Suprapubic skin (tissue), 3 donors: ENCODE results near the gene PRAMEF11.

Experiments used
- CTCF ChIP-seq, 2 donors: fragments of 200-600 bp in 1 of 2; fragments of 450-650 bp in 1 of 2; sonication (generic) in 1 of 2; IDR thresholded peaks; one replicate each; pipeline ENCODE4 v1.5.1; 2016 to 2019; ENCODE audit warnings: antibody characterized with exemption in 2 of 2, mild to moderate bottlenecking in 1 of 2, moderate library complexity in 1 of 2
- EP300 ChIP-seq: sonication (generic); formaldehyde crosslinking; IDR thresholded peaks from one replicate; pipeline ENCODE4 v1.6.1; 2017; ENCODE audit warnings: antibody characterized with exemption
- POLR2A ChIP-seq, 2 donors: fragments of 450-650 bp; IDR thresholded peaks; one replicate each; pipeline ENCODE4 v1.6.1; 2017; ENCODE audit warnings: antibody characterized with exemption in 2 of 2, mild to moderate bottlenecking in 2 of 2, moderate library complexity in 2 of 2

GRCh38 chr1:12776801-12777557 is 54.2 kb downstream of the PRAMEF11 start:
- TF ChIP-seq CTCF (IDR thresholded peaks at IDR 0.05) = no peak
- TF ChIP-seq POLR2A (IDR thresholded peaks at IDR 0.05) = no peak
- TF ChIP-seq EP300 = no peak
